Heart right ventricle (tissue), 16 donors: Measurements from ENCODE around the gene FLRT2. TPM values are rescaled to one million over a fixed set of nuclear protein-coding genes. Genes with fewer than 3 reads are reported as not detected.

ENCODE experiments used
- ATAC-seq, 8 donors: fragments of 200-7000 bp; cut with Tn5 transposase; one replicate each; pipeline ENCODE4 v1.9.1; 2020; ENCODE audit warnings: mild to moderate bottlenecking in 8 of 8, moderate library complexity in 8 of 8, moderate number of reproducible peaks in 1 of 8
- DNase-seq, 2 donors: peaks; one replicate each; pipeline ENCODE4 v3.0.0-alpha.2; 2020
- H3K27ac ChIP-seq, 10 donors: fragments of 200-600 bp; sonication (generic) in 2 of 10; one replicate each; pipeline versions ENCODE4 v1.5.0 to v1.8.0; 2020 to 2022; ENCODE audit warnings: mild to moderate bottlenecking in 3 of 10
- H3K27me3 ChIP-seq, 7 donors: fragments of 200-600 bp; one replicate each; pipeline ENCODE4 v1.8.0; 2021 to 2022; ENCODE audit warnings: mild to moderate bottlenecking in 2 of 7
- H3K36me3 ChIP-seq, 9 donors: fragments of 200-600 bp; sonication (generic) in 1 of 9; one replicate each; pipeline versions ENCODE4 v1.5.0 to v1.8.0; 2020 to 2022; ENCODE audit warnings: mild to moderate bottlenecking in 2 of 9
- H3K4me1 ChIP-seq, 9 donors: fragments of 200-600 bp; sonication (generic) in 1 of 9; one replicate each; pipeline versions ENCODE4 v1.5.0 to v1.8.0; 2020 to 2022; ENCODE audit warnings: mild to moderate bottlenecking in 4 of 9
- H3K4me3 ChIP-seq, 10 donors: fragments of 200-600 bp; sonication (generic) in 2 of 10; one replicate each; pipeline versions ENCODE4 v1.5.0 to v1.8.0; 2020 to 2022; ENCODE audit warnings: mild to moderate bottlenecking in 7 of 10, moderate library complexity in 2 of 10
- H3K9me3 ChIP-seq, 11 donors: fragments of 200-600 bp in 10 of 11; sonication (generic) in 2 of 11; one replicate each; pipeline versions ENCODE4 v1.5.0 to v1.8.0; 2013 to 2022; ENCODE audit warnings: mild to moderate bottlenecking in 2 of 11, control low read depth in 1 of 11, moderate library complexity in 1 of 11
- WGBS, 2 donors: extraction: QIAGEN DNeasy Blood & Tissue Kit; methylation state at CpG; one replicate each; pipeline ENCODE4 v1.1.7; 2013; ENCODE audit warnings: inconsistent platforms in 1 of 2; 5-methylcytosine and 5-hydroxymethylcytosine counted together
- intact Hi-C, 10 donors: fragments of 100-400 bp; cut with DNase I; formaldehyde crosslinking; loops; one replicate each; pipeline versions ENCODE4 v1.11.1 to v1.14.2; 2022
- polyA plus RNA-seq, 2 donors: library from polyadenylated mRNA; stranded (reverse); fragments of 200-250 nt; gene quantifications; one replicate each; pipeline ENCODE4 v1.2.3, GENCODE V29; 2013
- total RNA-seq, 10 donors: library from RNA; stranded (reverse); fragmentation: NEBNext Ultra II Directional in 3 of 10; extraction: Animal tissue kit (Norgen Biotek cat#: 25700) in 3 of 10; gene quantifications; one replicate each; pipeline versions ENCODE4 v1.2.1 to v1.2.4, GENCODE V29; 2021 to 2023
- TF ChIP-seq, protein P1 (sequence below), 9 donors: fragments of 200-600 bp; sonication (generic) in 2 of 9; IDR thresholded peaks; one replicate each; pipeline versions ENCODE4 v1.5.0 to v1.8.0; 2021 to 2022; ENCODE audit warnings: antibody characterized with exemption in 9 of 9, mild to moderate bottlenecking in 5 of 9, moderate library complexity in 1 of 9
- donor health status: Arrhythmogenic right ventricular cardiomyopathy.
- donor health status: ischemic (EF 13 %, LVEDD 7.1; RV severe dilation, severe dysfunction).
- donor health status: healthy with polysubstance abuse.
- donor health status: DM: no; HTN: yes; CAD: no.
- donor health status: DM: no; HTN: no; CAD: no.
- donor health status: ischemic (EF 25% LVEDD 6.9; RV normal size, moderate dysfunction).
- donor health status: ischemic (EF 25% LVEDD 5.7; RV mildly dilated, moderate dysfunction).
- donor health status: healthy.
- donor health status: DM: yes; HTN: yes; CAD: no.
- donor health status: Ischemic cardiomyopathy.
- donor health status: ischemic (EF 35%, LVEDD 5.7; RV mildly dilated, moderate dysfunction).
- donor health status: nonischemic (EF 11% LVEDD 7.7; RV severe dilation, severe dysfunction).
- donor health status: DM: yes; HTN: yes; CAD: no.
- donor health status: PGD.
- donor health status: ischemic (EF 29% LVEDD 5.4; RV normal size, mild dysfunction).
- donor health status: nonischemic (EF 23%, LVEDD 6.1; RV moderate dilation, normal function).

Gene FLRT2
- total and polyA plus RNA-seq, 12 donors, result 1.1 to 7.5 (median 3.1) TPM

DNA sequence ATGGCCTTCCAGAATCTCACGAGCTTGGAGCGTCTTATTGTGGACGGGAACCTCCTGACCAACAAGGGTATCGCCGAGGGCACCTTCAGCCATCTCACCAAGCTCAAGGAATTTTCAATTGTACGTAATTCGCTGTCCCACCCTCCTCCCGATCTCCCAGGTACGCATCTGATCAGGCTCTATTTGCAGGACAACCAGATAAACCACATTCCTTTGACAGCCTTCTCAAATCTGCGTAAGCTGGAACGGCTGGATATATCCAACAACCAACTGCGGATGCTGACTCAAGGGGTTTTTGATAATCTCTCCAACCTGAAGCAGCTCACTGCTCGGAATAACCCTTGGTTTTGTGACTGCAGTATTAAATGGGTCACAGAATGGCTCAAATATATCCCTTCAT, 92.2 kb downstream of the FLRT2 start:
- WGBS, 2 donors, result 97 to 99% methylated on average over 13 of the region's 13 CpGs
- Histone ChIP-seq H3K27ac (no peak overlapping the region), H3K36me3 (peaks cover 0 to 16% (median 0%) of the 10 kb centered on the region in 9 donors), H3K9me3 (no peaks in the 10 kb centered on the region), H3K27me3 (no peaks in the 10 kb centered on the region), H3K4me3 (no peak overlapping the region), H3K4me1 (no peaks in the 10 kb centered on the region)
- TF ChIP-seq, protein P1, sequence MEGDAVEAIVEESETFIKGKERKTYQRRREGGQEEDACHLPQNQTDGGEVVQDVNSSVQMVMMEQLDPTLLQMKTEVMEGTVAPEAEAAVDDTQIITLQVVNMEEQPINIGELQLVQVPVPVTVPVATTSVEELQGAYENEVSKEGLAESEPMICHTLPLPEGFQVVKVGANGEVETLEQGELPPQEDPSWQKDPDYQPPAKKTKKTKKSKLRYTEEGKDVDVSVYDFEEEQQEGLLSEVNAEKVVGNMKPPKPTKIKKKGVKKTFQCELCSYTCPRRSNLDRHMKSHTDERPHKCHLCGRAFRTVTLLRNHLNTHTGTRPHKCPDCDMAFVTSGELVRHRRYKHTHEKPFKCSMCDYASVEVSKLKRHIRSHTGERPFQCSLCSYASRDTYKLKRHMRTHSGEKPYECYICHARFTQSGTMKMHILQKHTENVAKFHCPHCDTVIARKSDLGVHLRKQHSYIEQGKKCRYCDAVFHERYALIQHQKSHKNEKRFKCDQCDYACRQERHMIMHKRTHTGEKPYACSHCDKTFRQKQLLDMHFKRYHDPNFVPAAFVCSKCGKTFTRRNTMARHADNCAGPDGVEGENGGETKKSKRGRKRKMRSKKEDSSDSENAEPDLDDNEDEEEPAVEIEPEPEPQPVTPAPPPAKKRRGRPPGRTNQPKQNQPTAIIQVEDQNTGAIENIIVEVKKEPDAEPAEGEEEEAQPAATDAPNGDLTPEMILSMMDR (IDR thresholded peaks at IDR 0.05), result no peak
- no peak for ATAC-seq
- DNase-seq, result no peak
- intact Hi-C loops, result no loop called here

DNA sequence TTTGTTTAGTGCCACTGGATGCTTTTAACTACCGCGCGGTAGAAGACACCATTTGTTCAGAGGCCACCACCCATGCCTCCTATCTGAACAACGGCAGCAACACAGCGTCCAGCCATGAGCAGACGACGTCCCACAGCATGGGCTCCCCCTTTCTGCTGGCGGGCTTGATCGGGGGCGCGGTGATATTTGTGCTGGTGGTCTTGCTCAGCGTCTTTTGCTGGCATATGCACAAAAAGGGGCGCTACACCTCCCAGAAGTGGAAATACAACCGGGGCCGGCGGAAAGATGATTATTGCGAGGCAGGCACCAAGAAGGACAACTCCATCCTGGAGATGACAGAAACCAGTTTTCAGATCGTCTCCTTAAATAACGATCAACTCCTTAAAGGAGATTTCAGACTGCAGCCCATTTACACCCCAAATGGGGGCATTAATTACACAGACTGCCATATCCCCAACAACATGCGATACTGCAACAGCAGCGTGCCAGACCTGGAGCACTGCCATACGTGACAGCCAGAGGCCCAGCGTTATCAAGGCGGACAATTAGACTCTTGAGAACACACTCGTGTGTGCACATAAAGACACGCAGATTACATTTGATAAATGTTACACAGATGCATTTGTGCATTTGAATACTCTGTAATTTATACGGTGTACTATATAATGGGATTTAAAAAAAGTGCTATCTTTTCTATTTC, 93.2 kb downstream of the FLRT2 start:
- Histone ChIP-seq H3K4me1 (no peaks in the 10 kb centered on the region), H3K4me3 (no peak overlapping the region), H3K9me3 (no peaks in the 10 kb centered on the region), H3K36me3 (peaks cover 0 to 16% (median 0%) of the 10 kb centered on the region in 9 donors), H3K27me3 (no peaks in the 10 kb centered on the region), H3K27ac (no peak overlapping the region)
- 89 to 91% methylated on average over 27 of the region's 27 CpGs for WGBS, 2 donors
- DNase-seq, result no peak
- intact Hi-C loops, result no loop called here
- TF ChIP-seq, protein P1 (IDR thresholded peaks at IDR 0.05), result no peak
- no peak for ATAC-seq

DNA sequence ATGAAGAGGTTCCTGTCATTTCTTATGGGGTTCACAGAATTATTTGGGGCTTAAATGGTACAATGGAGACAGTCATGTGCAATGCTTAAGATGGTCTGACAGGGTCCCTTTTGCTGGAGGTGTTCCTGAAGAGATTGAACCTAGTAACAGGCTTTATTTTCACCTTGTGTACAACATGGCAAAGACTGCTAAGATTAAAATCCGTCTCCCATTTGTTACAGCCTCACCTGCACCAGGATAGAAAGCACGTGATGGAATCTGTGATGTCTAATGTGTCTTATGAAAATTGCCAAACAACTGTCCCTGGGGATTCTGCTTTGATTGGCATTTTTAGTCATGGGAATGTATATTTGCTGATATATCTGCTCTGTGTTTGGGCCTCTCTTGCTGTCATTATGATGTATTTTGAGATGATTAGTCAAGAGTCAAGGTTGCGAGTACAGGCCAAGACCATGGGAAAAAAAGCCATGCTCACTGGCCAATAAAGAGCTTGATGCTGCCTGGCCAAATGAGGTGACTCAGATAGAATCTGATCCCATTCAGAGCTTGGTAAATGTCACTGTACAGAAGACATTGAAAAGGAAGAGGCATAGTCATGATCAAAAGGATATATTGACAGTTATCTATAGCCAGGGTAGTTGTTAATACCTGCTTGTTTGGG, 96.1 kb downstream of the FLRT2 start:
- TF ChIP-seq, protein P1 (IDR thresholded peaks at IDR 0.05), result no peak
- no peaks in the 10 kb centered on the region for H3K9me3 ChIP-seq
- peaks cover 0 to 16% (median 0%) of the 10 kb centered on the region in 9 donors for H3K36me3 ChIP-seq
- no peaks in the 10 kb centered on the region for H3K4me1 ChIP-seq
- no peak overlapping the region for H3K4me3 ChIP-seq
- no peak for ATAC-seq
- H3K27ac ChIP-seq, result no peak overlapping the region
- DNase-seq, result no peak
- intact Hi-C loops, result no loop called here
- no peaks in the 10 kb centered on the region for H3K27me3 ChIP-seq
- 86 to 96% methylated on average over 3 of the region's 3 CpGs for whole genome bisulfite sequencing, 2 donors

DNA sequence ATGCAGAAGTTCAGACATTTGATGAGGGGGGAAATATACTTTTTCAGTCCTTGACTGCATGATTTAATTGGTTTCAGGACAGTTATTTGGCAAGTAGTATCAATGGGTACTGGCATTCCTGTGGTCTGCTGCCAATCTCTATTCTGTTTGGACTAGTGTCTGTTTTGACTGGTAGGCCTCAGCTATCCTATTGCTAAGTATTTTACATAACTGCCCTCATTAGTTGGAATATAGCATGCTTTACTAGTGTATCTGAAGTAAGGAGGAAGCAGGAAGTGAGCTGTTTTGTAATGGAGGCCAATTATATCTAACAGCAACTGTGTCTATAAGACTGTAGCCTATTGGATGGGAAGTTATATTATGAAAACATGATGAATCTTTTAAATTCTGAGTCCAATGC, 104.3 kb downstream of the FLRT2 start:
- H3K27ac ChIP-seq, result no peak overlapping the region
- H3K27me3 ChIP-seq, result no peaks in the 10 kb centered on the region
- no peaks in the 10 kb centered on the region for H3K9me3 ChIP-seq
- H3K4me1 ChIP-seq, result no peaks in the 10 kb centered on the region
- H3K4me3 ChIP-seq, result no peak overlapping the region
- H3K36me3 ChIP-seq, result no peaks in the 10 kb centered on the region
- TF ChIP-seq, protein P1 (IDR thresholded peaks at IDR 0.05), result no peak
- ATAC-seq (no peak), DNase-seq (no peak)
- intact Hi-C loops, result no loop called here
